Ovary (tissue), 3 donors: Measurements from ENCODE around the gene KRT73.

Source experiments
- EP300 ChIP-seq: sonication (generic); formaldehyde crosslinking; IDR thresholded peaks from one replicate; pipeline ENCODE4 v1.6.1; 2017; ENCODE audit warnings: antibody characterized with exemption
- POLR2A ChIP-seq: fragments of 450-650 bp; IDR thresholded peaks from one replicate; pipeline ENCODE4 v1.6.1; 2017; ENCODE audit warnings: antibody characterized with exemption, mild to moderate bottlenecking, moderate library complexity
- TF ChIP-seq, protein P1 (sequence below), 3 donors: fragments of 450-650 bp in 2 of 3; fragments of 200-600 bp in 1 of 3; IDR thresholded peaks; one replicate each; pipeline versions ENCODE4 v1.5.1 to v1.8.0; 2016 to 2022; ENCODE audit warnings: antibody characterized with exemption in 3 of 3, mild to moderate bottlenecking in 1 of 3
- donor health status: DM: no; HTN: no; CAD: no.

DNA sequence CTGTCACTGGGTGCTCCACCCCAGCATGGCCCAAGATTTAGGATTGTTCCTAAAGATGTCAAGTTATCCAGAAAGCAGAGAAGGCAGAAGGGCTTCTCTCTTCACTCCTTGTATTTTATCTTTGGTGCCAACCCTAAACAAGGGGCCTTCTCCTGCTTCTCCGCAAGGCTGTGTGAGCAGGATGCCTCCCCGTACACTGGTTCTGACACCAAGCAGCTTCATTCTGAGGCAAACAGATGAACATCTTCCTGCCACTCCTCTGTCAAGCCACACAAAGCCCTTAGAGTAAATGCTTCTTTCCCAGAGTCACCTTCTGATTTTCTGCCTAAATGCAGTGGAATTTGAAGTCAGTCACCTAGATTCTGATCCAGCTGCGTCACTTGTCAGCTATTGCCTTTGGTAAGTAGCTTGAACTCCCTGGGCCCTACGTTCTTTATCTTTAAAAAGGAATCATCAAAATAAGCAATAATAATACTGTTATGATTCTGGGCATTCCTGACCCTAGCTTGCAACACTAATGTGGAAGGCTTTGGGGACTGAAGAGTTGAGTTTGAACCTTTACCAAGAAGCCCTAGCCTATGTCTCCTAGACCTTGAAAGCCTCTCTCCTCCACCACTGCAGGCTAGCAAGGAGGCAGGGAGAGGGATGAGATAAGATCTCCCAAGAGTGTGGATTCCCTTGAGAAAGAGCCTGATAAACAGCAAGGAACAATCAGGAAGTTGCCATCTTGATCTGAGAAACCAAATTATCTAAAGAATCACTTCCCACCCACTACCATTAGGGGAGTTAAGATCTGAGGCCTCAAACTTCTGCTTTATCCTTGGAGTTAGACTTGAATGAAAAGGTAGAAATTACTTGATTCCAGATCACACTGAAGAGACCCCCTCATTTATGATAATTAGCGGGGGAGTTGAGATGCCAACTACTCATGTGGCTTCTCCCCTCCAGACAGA, 5.7 kb downstream of the KRT73 start:
- TF ChIP-seq, protein P1, sequence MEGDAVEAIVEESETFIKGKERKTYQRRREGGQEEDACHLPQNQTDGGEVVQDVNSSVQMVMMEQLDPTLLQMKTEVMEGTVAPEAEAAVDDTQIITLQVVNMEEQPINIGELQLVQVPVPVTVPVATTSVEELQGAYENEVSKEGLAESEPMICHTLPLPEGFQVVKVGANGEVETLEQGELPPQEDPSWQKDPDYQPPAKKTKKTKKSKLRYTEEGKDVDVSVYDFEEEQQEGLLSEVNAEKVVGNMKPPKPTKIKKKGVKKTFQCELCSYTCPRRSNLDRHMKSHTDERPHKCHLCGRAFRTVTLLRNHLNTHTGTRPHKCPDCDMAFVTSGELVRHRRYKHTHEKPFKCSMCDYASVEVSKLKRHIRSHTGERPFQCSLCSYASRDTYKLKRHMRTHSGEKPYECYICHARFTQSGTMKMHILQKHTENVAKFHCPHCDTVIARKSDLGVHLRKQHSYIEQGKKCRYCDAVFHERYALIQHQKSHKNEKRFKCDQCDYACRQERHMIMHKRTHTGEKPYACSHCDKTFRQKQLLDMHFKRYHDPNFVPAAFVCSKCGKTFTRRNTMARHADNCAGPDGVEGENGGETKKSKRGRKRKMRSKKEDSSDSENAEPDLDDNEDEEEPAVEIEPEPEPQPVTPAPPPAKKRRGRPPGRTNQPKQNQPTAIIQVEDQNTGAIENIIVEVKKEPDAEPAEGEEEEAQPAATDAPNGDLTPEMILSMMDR (IDR thresholded peaks at IDR 0.05) = no peak
- TF ChIP-seq EP300 = no peak
- TF ChIP-seq POLR2A = no peak
